ENCODE results near the gene SPNS3. TPM values are rescaled to one million over a fixed set of nuclear protein-coding genes. Genes with fewer than 3 reads are reported as not detected.

Gene SPNS3
- total RNA-seq, 1 experiment from 2014 or later: 0.37 TPM

DNA sequence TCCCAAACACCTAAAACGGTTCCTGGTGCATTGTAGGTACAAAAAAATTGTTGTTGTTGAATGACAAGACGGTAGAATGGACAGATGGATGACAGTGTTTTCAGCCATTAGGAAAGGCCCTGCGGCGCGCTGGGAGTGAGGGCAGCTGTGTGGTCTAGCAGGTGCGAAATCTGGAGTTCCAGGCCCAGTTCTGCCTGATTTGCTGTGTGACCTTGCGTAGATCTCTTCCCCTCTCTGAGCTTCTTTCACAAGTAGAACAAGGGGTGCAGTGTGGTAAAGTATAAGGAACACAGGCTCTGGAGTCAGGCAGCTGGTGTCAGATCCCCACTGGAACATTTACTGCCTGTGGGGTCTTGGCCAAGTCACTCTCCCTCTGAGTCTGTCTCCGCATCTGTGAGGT is 90.2 kb downstream of the SPNS3 start:
- no peak overlapping the region for H3K9ac ChIP-seq (ENCODE audit: low read length)
- no peak overlapping the region for H3K27ac ChIP-seq (ENCODE audit: low read depth, low read length)
- ATAC-seq (no peak), DNase-seq (ENCODE audit: low read depth, low spot score) (no peak)
- H3K79me2 ChIP-seq (ENCODE audit: insufficient read depth, low read length): no peaks in the 10 kb centered on the region
- no peaks in the 10 kb centered on the region for H3K27me3 ChIP-seq (ENCODE audit: insufficient read depth, low read length)
- no peak overlapping the region for H2AFZ ChIP-seq (ENCODE audit: low read depth, low read length, poor library complexity, severe bottlenecking)
- ChIA-PET POLR2A (no interaction called here), RAD21 (ENCODE audit: low non-redundant PET in 1 of 2, low total read pairs in 2 of 2, uncharacterized antibody in 2 of 2, unreplicated experiment in 2 of 2) (no interaction called here), CTCF (interaction anchor here (1.2 kb wide), 1 partner anchor 43 kb away, joined by 3 read pairs; no protein-coding TSS in a partner anchor)
- H3K4me2 ChIP-seq (ENCODE audit: low read length): no peak overlapping the region
- intact Hi-C loops (cut with micrococcal nuclease): no loop called here
- no peaks in the 10 kb centered on the region for H3K9me2 ChIP-seq (ENCODE audit: insufficient read depth)
- no peak for TF ChIP-seq RAD21 (IDR thresholded peaks at IDR 0.05; ENCODE audit: low read depth)
- TF ChIP-seq CBX3 (IDR thresholded peaks at IDR 0.05; ENCODE audit: low read depth): no peak
- TF ChIP-seq JUND (IDR thresholded peaks at IDR 0.05): no peak
- TF ChIP-seq, protein P1, sequence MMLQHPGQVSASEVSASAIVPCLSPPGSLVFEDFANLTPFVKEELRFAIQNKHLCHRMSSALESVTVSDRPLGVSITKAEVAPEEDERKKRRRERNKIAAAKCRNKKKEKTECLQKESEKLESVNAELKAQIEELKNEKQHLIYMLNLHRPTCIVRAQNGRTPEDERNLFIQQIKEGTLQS (IDR thresholded peaks at IDR 0.05): no peak
- no peak for TF ChIP-seq YY1 (IDR thresholded peaks at IDR 0.05; ENCODE audit: extremely low read depth, insufficient replicate concordance, low read depth, low read length)
- TF ChIP-seq, protein P2, sequence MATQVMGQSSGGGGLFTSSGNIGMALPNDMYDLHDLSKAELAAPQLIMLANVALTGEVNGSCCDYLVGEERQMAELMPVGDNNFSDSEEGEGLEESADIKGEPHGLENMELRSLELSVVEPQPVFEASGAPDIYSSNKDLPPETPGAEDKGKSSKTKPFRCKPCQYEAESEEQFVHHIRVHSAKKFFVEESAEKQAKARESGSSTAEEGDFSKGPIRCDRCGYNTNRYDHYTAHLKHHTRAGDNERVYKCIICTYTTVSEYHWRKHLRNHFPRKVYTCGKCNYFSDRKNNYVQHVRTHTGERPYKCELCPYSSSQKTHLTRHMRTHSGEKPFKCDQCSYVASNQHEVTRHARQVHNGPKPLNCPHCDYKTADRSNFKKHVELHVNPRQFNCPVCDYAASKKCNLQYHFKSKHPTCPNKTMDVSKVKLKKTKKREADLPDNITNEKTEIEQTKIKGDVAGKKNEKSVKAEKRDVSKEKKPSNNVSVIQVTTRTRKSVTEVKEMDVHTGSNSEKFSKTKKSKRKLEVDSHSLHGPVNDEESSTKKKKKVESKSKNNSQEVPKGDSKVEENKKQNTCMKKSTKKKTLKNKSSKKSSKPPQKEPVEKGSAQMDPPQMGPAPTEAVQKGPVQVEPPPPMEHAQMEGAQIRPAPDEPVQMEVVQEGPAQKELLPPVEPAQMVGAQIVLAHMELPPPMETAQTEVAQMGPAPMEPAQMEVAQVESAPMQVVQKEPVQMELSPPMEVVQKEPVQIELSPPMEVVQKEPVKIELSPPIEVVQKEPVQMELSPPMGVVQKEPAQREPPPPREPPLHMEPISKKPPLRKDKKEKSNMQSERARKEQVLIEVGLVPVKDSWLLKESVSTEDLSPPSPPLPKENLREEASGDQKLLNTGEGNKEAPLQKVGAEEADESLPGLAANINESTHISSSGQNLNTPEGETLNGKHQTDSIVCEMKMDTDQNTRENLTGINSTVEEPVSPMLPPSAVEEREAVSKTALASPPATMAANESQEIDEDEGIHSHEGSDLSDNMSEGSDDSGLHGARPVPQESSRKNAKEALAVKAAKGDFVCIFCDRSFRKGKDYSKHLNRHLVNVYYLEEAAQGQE (IDR thresholded peaks at IDR 0.05; ENCODE audit: low read depth): no peak
- TF ChIP-seq, protein P3, sequence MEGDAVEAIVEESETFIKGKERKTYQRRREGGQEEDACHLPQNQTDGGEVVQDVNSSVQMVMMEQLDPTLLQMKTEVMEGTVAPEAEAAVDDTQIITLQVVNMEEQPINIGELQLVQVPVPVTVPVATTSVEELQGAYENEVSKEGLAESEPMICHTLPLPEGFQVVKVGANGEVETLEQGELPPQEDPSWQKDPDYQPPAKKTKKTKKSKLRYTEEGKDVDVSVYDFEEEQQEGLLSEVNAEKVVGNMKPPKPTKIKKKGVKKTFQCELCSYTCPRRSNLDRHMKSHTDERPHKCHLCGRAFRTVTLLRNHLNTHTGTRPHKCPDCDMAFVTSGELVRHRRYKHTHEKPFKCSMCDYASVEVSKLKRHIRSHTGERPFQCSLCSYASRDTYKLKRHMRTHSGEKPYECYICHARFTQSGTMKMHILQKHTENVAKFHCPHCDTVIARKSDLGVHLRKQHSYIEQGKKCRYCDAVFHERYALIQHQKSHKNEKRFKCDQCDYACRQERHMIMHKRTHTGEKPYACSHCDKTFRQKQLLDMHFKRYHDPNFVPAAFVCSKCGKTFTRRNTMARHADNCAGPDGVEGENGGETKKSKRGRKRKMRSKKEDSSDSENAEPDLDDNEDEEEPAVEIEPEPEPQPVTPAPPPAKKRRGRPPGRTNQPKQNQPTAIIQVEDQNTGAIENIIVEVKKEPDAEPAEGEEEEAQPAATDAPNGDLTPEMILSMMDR (IDR thresholded peaks at IDR 0.05 in 2 of 3, conservative IDR thresholded peaks at IDR 0.05 in 1 of 3; ENCODE audit: borderline replicate concordance in 1 of 3, insufficient read depth in 1 of 3, low read depth in 2 of 3, low read length in 2 of 3): no peak
- TF ChIP-seq, protein P4, sequence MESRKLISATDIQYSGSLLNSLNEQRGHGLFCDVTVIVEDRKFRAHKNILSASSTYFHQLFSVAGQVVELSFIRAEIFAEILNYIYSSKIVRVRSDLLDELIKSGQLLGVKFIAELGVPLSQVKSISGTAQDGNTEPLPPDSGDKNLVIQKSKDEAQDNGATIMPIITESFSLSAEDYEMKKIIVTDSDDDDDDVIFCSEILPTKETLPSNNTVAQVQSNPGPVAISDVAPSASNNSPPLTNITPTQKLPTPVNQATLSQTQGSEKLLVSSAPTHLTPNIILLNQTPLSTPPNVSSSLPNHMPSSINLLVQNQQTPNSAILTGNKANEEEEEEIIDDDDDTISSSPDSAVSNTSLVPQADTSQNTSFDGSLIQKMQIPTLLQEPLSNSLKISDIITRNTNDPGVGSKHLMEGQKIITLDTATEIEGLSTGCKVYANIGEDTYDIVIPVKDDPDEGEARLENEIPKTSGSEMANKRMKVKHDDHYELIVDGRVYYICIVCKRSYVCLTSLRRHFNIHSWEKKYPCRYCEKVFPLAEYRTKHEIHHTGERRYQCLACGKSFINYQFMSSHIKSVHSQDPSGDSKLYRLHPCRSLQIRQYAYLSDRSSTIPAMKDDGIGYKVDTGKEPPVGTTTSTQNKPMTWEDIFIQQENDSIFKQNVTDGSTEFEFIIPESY (IDR thresholded peaks at IDR 0.05; ENCODE audit: extremely low read depth, insufficient replicate concordance, low read length): no peak
- TF ChIP-seq SP1 (IDR thresholded peaks at IDR 0.05; ENCODE audit: low read depth): no peak
- TF ChIP-seq EZH2phosphoT487 (IDR thresholded peaks at IDR 0.05; ENCODE audit: borderline replicate concordance): no peak
- TF ChIP-seq, protein P5, sequence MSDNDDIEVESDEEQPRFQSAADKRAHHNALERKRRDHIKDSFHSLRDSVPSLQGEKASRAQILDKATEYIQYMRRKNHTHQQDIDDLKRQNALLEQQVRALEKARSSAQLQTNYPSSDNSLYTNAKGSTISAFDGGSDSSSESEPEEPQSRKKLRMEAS (IDR thresholded peaks at IDR 0.05): no peak
- no peak for TF ChIP-seq TCF7L2 (IDR thresholded peaks at IDR 0.05; ENCODE audit: borderline replicate concordance, extremely low read depth, insufficient read depth, insufficient read length)
- no peak for TF ChIP-seq ZFX (IDR thresholded peaks at IDR 0.05)
- no peak for TF ChIP-seq SRF (IDR thresholded peaks at IDR 0.05; ENCODE audit: low read depth)
- no peak for TF ChIP-seq POLR2AphosphoS5 (IDR thresholded peaks at IDR 0.05; ENCODE audit: low read depth, low read length)
- no peak for TF ChIP-seq CEBPB (IDR thresholded peaks at IDR 0.05; ENCODE audit: low read depth)
- no peak for TF ChIP-seq FOSL1 (IDR thresholded peaks at IDR 0.05; ENCODE audit: low read depth)
- TF ChIP-seq SIN3A (IDR thresholded peaks at IDR 0.05; ENCODE audit: low read depth): no peak
- no peaks in the 10 kb centered on the region for H4K20me1 ChIP-seq (ENCODE audit: insufficient read depth)
- H3K4me3 ChIP-seq (replicated peaks in 1 of 2; ENCODE audit: low read depth in 1 of 2, low read length in 2 of 2): no peak overlapping the region
- no TSS peak for BruUV-seq (replicated peaks)
- H3K9me3 ChIP-seq (ENCODE audit: control insufficient read depth in 1 of 2, insufficient read depth in 1 of 2, low read depth in 1 of 2, low read length in 2 of 2): no peaks in the 10 kb centered on the region
- H3K36me3 ChIP-seq (ENCODE audit: control insufficient read depth in 1 of 2, insufficient read depth in 2 of 2, low read length in 2 of 2): no peaks in the 10 kb centered on the region
- H3K4me1 ChIP-seq (ENCODE audit: control insufficient read depth in 1 of 2, insufficient read depth in 2 of 2, low read length in 2 of 2): 0 out of 4 replicates have a peak, but pooled peaks cover 0 to 5% of the 10 kb centered on the region in 2 experiments

All from HCT116 (cell line).